Nephron (organoid): ENCODE measurements around the gene PRXL2A.

Source experiments
- H3K27ac Mint-ChIP-seq, 3 experiments: 2 replicates each; pipeline ENCODE4 v1.8.0; 2020; ENCODE audit warnings: mixed read lengths in 3 of 3, mild to moderate bottlenecking in 2 of 3, moderate library complexity in 1 of 3
- H3K27me3 Mint-ChIP-seq: 2 replicates; pipeline ENCODE4 v1.8.0; 2021; ENCODE audit warnings: low read depth, mild to moderate bottlenecking, moderate library complexity, mixed read lengths
- H3K36me3 Mint-ChIP-seq: 2 replicates; pipeline ENCODE4 v1.8.0; 2020; ENCODE audit warnings: low read depth, mixed read lengths
- H3K4me1 Mint-ChIP-seq: 2 replicates; pipeline ENCODE4 v1.8.0; 2020; ENCODE audit warnings: mixed read lengths
- H3K4me3 Mint-ChIP-seq, 3 experiments: 2 replicates each; pipeline ENCODE4 v1.8.0; 2020; ENCODE audit warnings: mild to moderate bottlenecking in 3 of 3, mixed read lengths in 3 of 3, moderate library complexity in 2 of 3
- H3K9me3 Mint-ChIP-seq: 2 replicates; pipeline ENCODE4 v1.8.0; 2020; ENCODE audit warnings: mixed read lengths
- CTCF ChIP-seq, 3 experiments: fragments of 200-600 bp; sonication (generic); IDR thresholded peaks; one replicate each; pipeline ENCODE4 v1.5.0; 2021; ENCODE audit warnings: antibody characterized with exemption in 3 of 3; ENCODE audit not compliant: unreplicated experiment in 3 of 3

PRXL2A gene

GRCh38 chr10:80484676-80485075, 76.3 kb downstream of the PRXL2A start:
- H3K9me3 Mint-ChIP-seq, result no peaks in the 10 kb centered on the region
- H3K27me3 Mint-ChIP-seq, result no peaks in the 10 kb centered on the region
- peaks cover 37% of the 10 kb centered on the region for H3K4me1 Mint-ChIP-seq
- peak overlapping the region in 1 of 3 experiments; percentile 4 for H3K27ac Mint-ChIP-seq
- peaks cover 37% of the 10 kb centered on the region for H3K36me3 Mint-ChIP-seq
- TF ChIP-seq CTCF (IDR thresholded peaks at IDR 0.05; ENCODE audit: unreplicated experiment in 3 of 3), result no peak
- no peak overlapping the region for H3K4me3 Mint-ChIP-seq

DNA sequence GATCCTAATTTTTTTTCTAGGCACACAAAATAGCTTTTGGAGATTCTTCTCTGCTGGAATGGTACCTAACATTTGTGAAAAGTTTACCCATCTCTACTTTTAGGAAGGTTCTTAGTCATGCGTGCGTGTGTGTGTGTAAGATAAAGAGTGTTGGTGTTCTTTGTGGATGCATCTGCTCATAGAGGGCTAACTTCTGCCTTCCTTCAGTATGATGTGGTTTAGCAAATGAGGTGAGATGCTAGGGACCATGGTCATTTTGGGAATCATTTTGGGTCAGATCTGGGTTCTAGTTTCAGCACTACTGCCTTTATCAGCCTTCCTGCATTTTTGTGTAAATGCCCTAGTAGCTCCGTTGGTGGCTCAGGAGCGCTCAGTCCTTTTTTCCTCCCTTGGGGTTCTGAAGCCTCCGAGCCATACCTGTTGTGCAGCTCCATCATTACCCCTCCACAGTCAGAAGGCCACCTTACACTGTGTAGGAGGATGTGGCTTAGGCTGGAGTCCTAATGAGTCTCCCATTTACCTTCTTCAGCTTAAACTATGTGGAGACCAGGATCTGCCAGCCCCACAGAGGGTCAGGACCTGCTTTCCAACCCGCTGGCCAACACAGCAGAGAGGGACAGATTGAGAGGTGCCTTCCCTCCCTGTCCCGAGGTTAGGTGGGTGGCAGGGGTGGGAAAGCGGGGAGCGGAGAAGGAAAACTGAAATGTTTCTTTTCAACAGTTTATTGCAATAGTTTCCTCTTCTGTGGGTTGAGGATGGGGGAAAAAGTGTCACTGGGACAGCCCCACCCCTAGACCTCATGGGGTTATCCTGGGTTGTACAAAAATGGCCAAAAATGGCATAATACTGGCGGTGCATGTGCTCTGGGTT, 77.0 kb downstream of the PRXL2A start:
- Mint-ChIP-seq H3K27me3 (no peaks in the 10 kb centered on the region), H3K4me1 (peaks cover 39% of the 10 kb centered on the region), H3K36me3 (peaks cover 40% of the 10 kb centered on the region), H3K27ac (peak overlapping the region in 2 of 3 experiments; percentile 50 to 59), H3K9me3 (no peaks in the 10 kb centered on the region), H3K4me3 (no peak overlapping the region)
- no peak for TF ChIP-seq CTCF (IDR thresholded peaks at IDR 0.05; ENCODE audit: unreplicated experiment in 3 of 3)

GRCh38 chr10:80485946-80486764, 77.8 kb downstream of the PRXL2A start:
- Mint-ChIP-seq H3K9me3 (no peaks in the 10 kb centered on the region), H3K27me3 (no peaks in the 10 kb centered on the region), H3K4me3 (no peak overlapping the region), H3K36me3 (peaks cover 41% of the 10 kb centered on the region), H3K27ac (peak overlapping the region; percentile 50 to 59 (median 57)), H3K4me1 (peaks cover 44% of the 10 kb centered on the region)
- no peak for TF ChIP-seq CTCF (IDR thresholded peaks at IDR 0.05; ENCODE audit: unreplicated experiment in 3 of 3)
